Caco-2 (cell line): ENCODE measurements around the gene ESRRB. TPM values are rescaled to one million over a fixed set of nuclear protein-coding genes. Genes with fewer than 3 reads are reported as not detected.

Experiments
- BruUV-seq: library from RNA; stranded (reverse); fragments of 400-500 nt; replicated peaks from 2 replicates; lab custom pipeline; 2021; lab: Mats Ljungman, UMichigan
- CTCF ChIA-PET: fragments of 300-600 bp; sonication (Branson Sonifier 250); formaldehyde crosslinking; loops from one replicate; lab custom pipeline; 2022; ENCODE audit warnings: antibody characterized with exemption; lab: Charles Lee
- POLR2A ChIA-PET: fragments of 300-600 bp; sonication (Branson Sonifier 250); formaldehyde crosslinking; loops from one replicate; lab custom pipeline; 2022; ENCODE audit warnings: antibody characterized with exemption; lab: Charles Lee
- DNase-seq, 2 experiments: peaks; one replicate each; pipeline versions ENCODE4 v3.0.0 to v3.0.0-alpha.2; 2020 to 2022
- H3K27me3 ChIP-seq: replicated peaks from 2 replicates; pipeline ENCODE4 v1.6.0; 2011; ENCODE audit warnings: low read length; ENCODE audit not compliant: control insufficient read depth, insufficient read depth
- H3K36me3 ChIP-seq: 2 replicates; pipeline ENCODE4 v1.5.1; 2011; ENCODE audit warnings: low read length; ENCODE audit not compliant: control insufficient read depth, insufficient read depth
- H3K4me1 ChIP-seq: fragments of 250-450 bp; sonication (Bioruptor Pico); 2 replicates; pipeline ENCODE4 v1.5.1; 2020; ENCODE audit warnings: mild to moderate bottlenecking
- H3K4me3 ChIP-seq: 2 replicates; pipeline ENCODE4 v1.5.1; 2011; ENCODE audit warnings: low read depth, mild to moderate bottlenecking, control low read depth, low read length
- H3K9me3 ChIP-seq: fragments of 250-450 bp; sonication (Bioruptor Pico); 2 replicates; pipeline ENCODE4 v1.5.1; 2020; ENCODE audit warnings: mild to moderate bottlenecking, moderate library complexity
- H3K27ac Mint-ChIP-seq: one replicate; pipeline ENCODE4 v1.8.0; 2022; ENCODE audit warnings: mixed read lengths; ENCODE audit not compliant: unreplicated experiment
- H3K27me3 Mint-ChIP-seq: one replicate; pipeline ENCODE4 v1.8.0; 2022; ENCODE audit warnings: mixed read lengths; ENCODE audit not compliant: insufficient read depth, unreplicated experiment
- H3K36me3 Mint-ChIP-seq: one replicate; pipeline ENCODE4 v1.8.0; 2022; ENCODE audit warnings: mild to moderate bottlenecking, mixed read lengths; ENCODE audit not compliant: insufficient read depth, unreplicated experiment
- H3K4me1 Mint-ChIP-seq: one replicate; pipeline ENCODE4 v1.8.0; 2022; ENCODE audit warnings: low read depth, mixed read lengths; ENCODE audit not compliant: unreplicated experiment
- H3K4me3 Mint-ChIP-seq: one replicate; pipeline ENCODE4 v1.8.0; 2022; ENCODE audit warnings: mild to moderate bottlenecking, moderate library complexity, mixed read lengths; ENCODE audit not compliant: unreplicated experiment
- H3K9me3 Mint-ChIP-seq: one replicate; pipeline ENCODE4 v1.8.0; 2022; ENCODE audit warnings: mixed read lengths; ENCODE audit not compliant: unreplicated experiment
- CTCF ChIP-seq, 2 experiments: fragments of 200-600 bp in 1 of 2; IDR thresholded peaks; 1 replicate in 1 of 2; 2 replicates in 1 of 2; pipeline versions ENCODE4 v1.5.1 to v1.8.0; 2011 to 2022; ENCODE audit warnings: antibody characterized with exemption in 1 of 2, control low read depth in 1 of 2, inconsistent platforms in 1 of 2, low read depth in 1 of 2, low read length in 1 of 2, mild to moderate bottlenecking in 1 of 2, moderate library complexity in 1 of 2; ENCODE audit not compliant: insufficient read depth in 1 of 2, severe bottlenecking in 1 of 2, unreplicated experiment in 1 of 2
- intact Hi-C: fragments of 100-400 bp; cut with micrococcal nuclease; formaldehyde crosslinking; loops from one replicate; pipeline ENCODE4 v1.10.0; 2022; ENCODE audit not compliant: unreplicated experiment
- total RNA-seq: library from RNA; stranded (reverse); gene quantifications from 2 replicates; pipeline ENCODE4 v1.2.3, GENCODE V29; 2022

The ESRRB gene
- total RNA-seq, 1 experiment from 2014 or later: not detected

DNA sequence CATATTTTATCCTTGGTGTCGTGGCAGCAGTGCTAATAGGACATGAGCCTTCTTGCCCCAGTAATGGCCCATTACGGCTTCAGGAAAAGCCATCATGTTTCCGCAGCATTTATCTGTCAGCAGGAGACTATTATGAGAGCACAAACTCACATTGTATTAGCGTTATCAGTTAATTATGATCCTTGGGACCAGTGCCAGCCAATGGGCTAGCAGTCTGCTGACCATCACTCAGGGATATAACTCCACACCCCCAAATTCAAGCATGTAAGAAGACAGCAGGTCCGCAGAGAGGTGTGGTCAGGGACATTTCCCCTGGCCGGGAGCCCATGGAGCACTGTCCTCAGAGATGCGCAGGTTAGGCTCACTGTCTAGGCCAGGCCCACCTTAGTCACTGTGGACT is 4.9 kb upstream of the ESRRB start:
- Histone ChIP-seq H3K36me3 (no peaks in the 10 kb centered on the region), H3K4me1 (no peaks in the 10 kb centered on the region), H3K9me3 (no peaks in the 10 kb centered on the region), H3K4me3 (no peak overlapping the region), H3K27me3 (peaks cover 3% of the 10 kb centered on the region)
- Mint-ChIP-seq H3K4me1 (peaks cover 1% of the 10 kb centered on the region), H3K9me3 (no peaks in the 10 kb centered on the region), H3K36me3 (no peaks in the 10 kb centered on the region), H3K27ac (no peak overlapping the region), H3K4me3 (no peak overlapping the region), H3K27me3 (peaks cover 19% of the 10 kb centered on the region)
- BruUV-seq: no TSS peak
- intact Hi-C loops: no loop called here
- DNase-seq: no peak
- CTCF ChIA-PET: interaction anchor here (0.9 kb wide), 1 partner anchor 16 kb away, joined by 3 read pairs; no protein-coding TSS in a partner anchor
- POLR2A ChIA-PET: no interaction called here
- no peak for TF ChIP-seq CTCF (IDR thresholded peaks at IDR 0.05; ENCODE audit: insufficient read depth in 1 of 2, low read depth in 1 of 2, low read length in 1 of 2, severe bottlenecking in 1 of 2, unreplicated experiment in 1 of 2)

GRCh38 chr14:76373456-76373855 is 2.5 kb upstream of the ESRRB start:
- intact Hi-C loops: no loop called here
- Histone ChIP-seq H3K36me3 (no peaks in the 10 kb centered on the region), H3K27me3 (peaks cover 8% of the 10 kb centered on the region), H3K9me3 (no peaks in the 10 kb centered on the region), H3K4me3 (no peak overlapping the region), H3K4me1 (no peaks in the 10 kb centered on the region)
- CTCF ChIA-PET: no interaction called here
- no peak for DNase-seq
- POLR2A ChIA-PET: no interaction called here
- peaks cover 27% of the 10 kb centered on the region for H3K27me3 Mint-ChIP-seq
- H3K9me3 Mint-ChIP-seq: no peaks in the 10 kb centered on the region
- H3K36me3 Mint-ChIP-seq: no peaks in the 10 kb centered on the region
- H3K4me3 Mint-ChIP-seq: no peak overlapping the region
- peaks cover 6% of the 10 kb centered on the region for H3K4me1 Mint-ChIP-seq
- TF ChIP-seq CTCF (IDR thresholded peaks at IDR 0.05; ENCODE audit: insufficient read depth in 1 of 2, low read depth in 1 of 2, low read length in 1 of 2, severe bottlenecking in 1 of 2, unreplicated experiment in 1 of 2): no peak
- H3K27ac Mint-ChIP-seq: no peak overlapping the region
- BruUV-seq: no TSS peak

GRCh38 chr14:76375484-76375883 is 453 bp upstream of the ESRRB start:
- no TSS peak for BruUV-seq
- Histone ChIP-seq H3K27me3 (peaks cover 8% of the 10 kb centered on the region), H3K4me3 (no peak overlapping the region), H3K4me1 (no peaks in the 10 kb centered on the region), H3K36me3 (no peaks in the 10 kb centered on the region), H3K9me3 (no peaks in the 10 kb centered on the region)
- TF ChIP-seq CTCF (IDR thresholded peaks at IDR 0.05; ENCODE audit: insufficient read depth in 1 of 2, low read depth in 1 of 2, low read length in 1 of 2, severe bottlenecking in 1 of 2, unreplicated experiment in 1 of 2): no peak
- H3K9me3 Mint-ChIP-seq: no peaks in the 10 kb centered on the region
- H3K36me3 Mint-ChIP-seq: no peaks in the 10 kb centered on the region
- no peak overlapping the region for H3K27ac Mint-ChIP-seq
- H3K4me3 Mint-ChIP-seq: no peak overlapping the region
- POLR2A ChIA-PET: interaction anchor here (0.5 to 0.8 kb wide), 2 partner anchors 19 to 115 kb away, joined by 3 to 24 read pairs; no protein-coding TSS in a partner anchor
- no peak for DNase-seq
- CTCF ChIA-PET: no interaction called here
- H3K27me3 Mint-ChIP-seq: peaks cover 31% of the 10 kb centered on the region
- intact Hi-C loops: no loop called here
- peaks cover 6% of the 10 kb centered on the region for H3K4me1 Mint-ChIP-seq
